Thoracic aorta (tissue), 2 donors: Measurements from ENCODE around the gene TMEM253. TPM values are rescaled to one million over a fixed set of nuclear protein-coding genes. Genes with fewer than 3 reads are reported as not detected.

Source experiments
- ATAC-seq: fragments of 150-250 bp; one replicate; pipeline ENCODE4 v1.8.0; 2017; ENCODE audit warnings: low read depth; ENCODE audit not compliant: insufficient number of reproducible peaks, low FRiP score
- DNase-seq: peaks from one replicate; pipeline ENCODE4 v3.0.0-alpha.2; 2020; ENCODE audit warnings: low spot score
- H3K27ac ChIP-seq, 2 donors: fragments of 200-600 bp; sonication (generic); 1 replicate in 1 of 2; 2 replicates in 1 of 2; pipeline ENCODE4 v1.5.1; 2016; ENCODE audit warnings: mild to moderate bottlenecking in 2 of 2, moderate library complexity in 2 of 2
- H3K27me3 ChIP-seq: fragments of 200-600 bp; sonication (generic); replicated peaks from 2 replicates; pipeline ENCODE4 v1.6.0; 2016; ENCODE audit warnings: mild to moderate bottlenecking; ENCODE audit not compliant: insufficient read depth
- H3K36me3 ChIP-seq: fragments of 200-600 bp; sonication (generic); one replicate; pipeline ENCODE4 v1.5.1; 2016
- H3K4me1 ChIP-seq, 2 donors: fragments of 200-600 bp; sonication (generic); 1 replicate in 1 of 2; 2 replicates in 1 of 2; pipeline versions ENCODE4 v1.5.1 to v1.6.0; 2016; ENCODE audit warnings: low read depth in 2 of 2, mild to moderate bottlenecking in 1 of 2; ENCODE audit not compliant: control insufficient read depth in 1 of 2
- H3K4me3 ChIP-seq: fragments of 200-600 bp; sonication (generic); 2 replicates; pipeline ENCODE4 v1.5.1; 2016; ENCODE audit warnings: mild to moderate bottlenecking
- H3K9me3 ChIP-seq: fragments of 200-600 bp; sonication (generic); 2 replicates; pipeline ENCODE4 v1.5.1; 2016
- total RNA-seq, 2 donors: library from RNA; depleted of rRNA; stranded (reverse); fragments of >200 nt; gene quantifications; one replicate each; pipeline versions ENCODE4 v1.1.0 to v1.2.3, GENCODE V29; 2016
- TF ChIP-seq, protein P1 (sequence below): fragments of 200-600 bp; sonication (generic); IDR thresholded peaks from one replicate; pipeline ENCODE4 v1.5.1; 2019; ENCODE audit warnings: antibody characterized with exemption

The TMEM253 gene
- total RNA-seq, 2 donors from 2014 or later: not detected

GRCh38 chr14:21107283-21107800 lies 6.5 kb downstream of the TMEM253 start:
- peaks cover 0 to 34% of the 10 kb centered on the region in 2 donors for H3K4me1 ChIP-seq
- H3K27ac ChIP-seq: no peak overlapping the region
- H3K9me3 ChIP-seq: no peaks in the 10 kb centered on the region
- no peaks in the 10 kb centered on the region for H3K27me3 ChIP-seq
- H3K36me3 ChIP-seq: no peaks in the 10 kb centered on the region
- H3K4me3 ChIP-seq: no peak overlapping the region
- TF ChIP-seq, protein P1, sequence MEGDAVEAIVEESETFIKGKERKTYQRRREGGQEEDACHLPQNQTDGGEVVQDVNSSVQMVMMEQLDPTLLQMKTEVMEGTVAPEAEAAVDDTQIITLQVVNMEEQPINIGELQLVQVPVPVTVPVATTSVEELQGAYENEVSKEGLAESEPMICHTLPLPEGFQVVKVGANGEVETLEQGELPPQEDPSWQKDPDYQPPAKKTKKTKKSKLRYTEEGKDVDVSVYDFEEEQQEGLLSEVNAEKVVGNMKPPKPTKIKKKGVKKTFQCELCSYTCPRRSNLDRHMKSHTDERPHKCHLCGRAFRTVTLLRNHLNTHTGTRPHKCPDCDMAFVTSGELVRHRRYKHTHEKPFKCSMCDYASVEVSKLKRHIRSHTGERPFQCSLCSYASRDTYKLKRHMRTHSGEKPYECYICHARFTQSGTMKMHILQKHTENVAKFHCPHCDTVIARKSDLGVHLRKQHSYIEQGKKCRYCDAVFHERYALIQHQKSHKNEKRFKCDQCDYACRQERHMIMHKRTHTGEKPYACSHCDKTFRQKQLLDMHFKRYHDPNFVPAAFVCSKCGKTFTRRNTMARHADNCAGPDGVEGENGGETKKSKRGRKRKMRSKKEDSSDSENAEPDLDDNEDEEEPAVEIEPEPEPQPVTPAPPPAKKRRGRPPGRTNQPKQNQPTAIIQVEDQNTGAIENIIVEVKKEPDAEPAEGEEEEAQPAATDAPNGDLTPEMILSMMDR: no peak
- DNase-seq: no peak
- no peak for ATAC-seq

DNA sequence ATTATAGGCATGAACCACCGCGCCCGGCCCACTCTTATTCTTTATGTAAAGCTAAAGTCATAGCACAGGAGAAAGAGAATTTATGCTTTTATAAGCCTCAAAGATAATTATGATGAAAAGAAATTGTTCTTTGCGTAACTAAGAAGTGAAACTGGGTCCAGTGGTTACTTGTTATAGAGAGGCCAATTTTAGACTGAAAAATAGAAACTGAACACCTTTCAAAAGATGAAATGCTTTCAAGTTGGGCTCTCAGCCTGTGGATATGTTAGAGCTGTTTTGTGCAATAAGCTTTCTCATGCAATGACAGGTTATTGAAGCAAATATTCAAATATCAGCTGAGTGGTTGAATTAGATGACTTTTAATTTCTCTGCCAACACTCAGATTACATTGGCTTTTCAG lies 7.9 kb downstream of the TMEM253 start:
- no peak for DNase-seq
- ATAC-seq: no peak
- Histone ChIP-seq H3K4me3 (no peak overlapping the region), H3K9me3 (no peaks in the 10 kb centered on the region), H3K4me1 (peaks cover 0 to 26% of the 10 kb centered on the region in 2 donors), H3K36me3 (no peaks in the 10 kb centered on the region), H3K27me3 (no peaks in the 10 kb centered on the region), H3K27ac (no peak overlapping the region)
- TF ChIP-seq, protein P1: no peak

GRCh38 chr14:21109377-21110138 lies 8.7 kb downstream of the TMEM253 start:
- DNase-seq: no peak
- Histone ChIP-seq H3K27me3 (no peaks in the 10 kb centered on the region), H3K27ac (no peak overlapping the region), H3K4me1 (peaks cover 0 to 25% of the 10 kb centered on the region in 2 donors), H3K36me3 (no peaks in the 10 kb centered on the region), H3K9me3 (no peaks in the 10 kb centered on the region), H3K4me3 (no peak overlapping the region)
- TF ChIP-seq, protein P1: no peak
- no peak for ATAC-seq

DNA sequence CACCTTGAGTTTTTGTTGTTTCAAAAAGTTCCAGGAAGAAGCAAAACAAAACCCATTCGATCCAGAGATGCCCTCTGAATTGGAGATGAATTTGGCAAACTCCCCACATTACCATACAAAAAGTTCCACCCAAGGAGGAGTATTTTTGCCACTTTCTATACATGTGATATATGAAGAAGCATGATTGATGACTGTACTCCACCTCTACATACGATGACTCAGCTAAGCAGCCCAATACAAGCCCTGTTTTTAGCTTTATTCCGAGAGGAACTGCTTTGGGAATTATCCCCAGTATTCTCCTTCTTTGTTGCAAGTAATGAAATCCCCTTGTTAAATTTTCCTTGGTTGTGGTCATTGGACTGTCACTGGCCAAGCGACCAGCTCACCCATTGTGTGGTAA lies 11.4 kb downstream of the TMEM253 start:
- no peak overlapping the region for H3K27ac ChIP-seq
- no peak for ATAC-seq

GRCh38 chr14:21113369-21113768 lies 12.5 kb downstream of the TMEM253 start:
- no peak overlapping the region for H3K4me3 ChIP-seq
- no peaks in the 10 kb centered on the region for H3K36me3 ChIP-seq
- H3K27ac ChIP-seq: no peak overlapping the region
- no peaks in the 10 kb centered on the region for H3K4me1 ChIP-seq
- TF ChIP-seq, protein P1: no peak
- ATAC-seq: no peak
- H3K9me3 ChIP-seq: no peaks in the 10 kb centered on the region
- no peak for DNase-seq
- no peaks in the 10 kb centered on the region for H3K27me3 ChIP-seq

More for the DNA sequence above, 11.4 kb downstream of the TMEM253 start:
- TF ChIP-seq, protein P1: no peak
- no peak for DNase-seq
- Histone ChIP-seq H3K36me3 (no peaks in the 10 kb centered on the region), H3K4me1 (peaks cover 0 to 1% of the 10 kb centered on the region in 2 donors), H3K27me3 (no peaks in the 10 kb centered on the region), H3K9me3 (no peaks in the 10 kb centered on the region), H3K4me3 (no peak overlapping the region)
